Small intestine (tissue), 7 donors: ENCODE results near the gene FLAD1. TPM values are rescaled to one million over a fixed set of nuclear protein-coding genes. Genes with fewer than 3 reads are reported as not detected.

Experiments used
- DNase-seq, 2 donors: peaks; one replicate each; pipeline versions ENCODE4 v3.0.0 to v3.0.0-alpha.2; 2013
- FAIRE-seq: peaks from 2 replicates; lab custom pipeline; 2012; peaks lifted over from hg19 to GRCh38; lab: Jason Lieb, UNC
- H3K27ac ChIP-seq, 3 donors: one replicate each; pipeline ENCODE4 v1.5.1; 2013; ENCODE audit warnings: low read length in 2 of 3, mild to moderate bottlenecking in 2 of 3, control low read depth in 1 of 3, inconsistent platforms in 1 of 3, low read depth in 1 of 3, moderate library complexity in 1 of 3
- H3K27me3 ChIP-seq, 3 donors: one replicate each; pipeline ENCODE4 v1.6.1; 2013; ENCODE audit warnings: low read length in 3 of 3, inconsistent platforms in 1 of 3; ENCODE audit not compliant: control insufficient read depth in 3 of 3, insufficient read depth in 3 of 3
- H3K36me3 ChIP-seq, 3 donors: one replicate each; pipeline ENCODE4 v1.6.1; 2013; ENCODE audit warnings: low read length in 3 of 3, inconsistent platforms in 1 of 3, low read depth in 1 of 3, mild to moderate bottlenecking in 1 of 3, moderate library complexity in 1 of 3; ENCODE audit not compliant: control insufficient read depth in 3 of 3, insufficient read depth in 2 of 3
- H3K4me1 ChIP-seq, 3 donors: one replicate each; pipeline ENCODE4 v1.6.1; 2013; ENCODE audit warnings: low read length in 2 of 3, inconsistent platforms in 1 of 3, low read depth in 1 of 3, mild to moderate bottlenecking in 1 of 3, moderate library complexity in 1 of 3; ENCODE audit not compliant: control insufficient read depth in 3 of 3, insufficient read depth in 2 of 3
- H3K4me3 ChIP-seq, 3 donors: one replicate each; pipeline ENCODE4 v1.5.1; 2013; ENCODE audit warnings: low read length in 3 of 3, control low read depth in 1 of 3, inconsistent platforms in 1 of 3, low read depth in 1 of 3, mild to moderate bottlenecking in 1 of 3, moderate library complexity in 1 of 3
- H3K9me3 ChIP-seq, 2 donors: one replicate each; pipeline ENCODE4 v1.6.1; 2013; ENCODE audit warnings: low read depth in 1 of 2, low read length in 1 of 2; ENCODE audit not compliant: control insufficient read depth in 2 of 2, insufficient read depth in 1 of 2
- WGBS, 3 donors: extraction: QIAGEN DNeasy Blood & Tissue Kit; methylation state at CpG; one replicate each; pipeline ENCODE4 v1.1.7; 2013; 5-methylcytosine and 5-hydroxymethylcytosine counted together
- polyA plus RNA-seq, 4 donors: library from polyadenylated mRNA; stranded (reverse) in 3 of 4; unstranded in 1 of 4; fragments of 200-250 nt in 3 of 4; fragments of 120-200 nt in 1 of 4; gene quantifications; one replicate each; pipeline versions ENCODE4 v1.2.1 to v1.2.3, GENCODE V29; 2013
- donor health status: healthy with polysubstance abuse.
- donor health status: control.
- donor health status: control.
- donor health status: Bipolar disorder and iron deficiency.
- donor health status: healthy.

Gene FLAD1
- polyA plus RNA-seq, 4 donors, result 25.1 to 51.4 (median 34.4) TPM

DNA sequence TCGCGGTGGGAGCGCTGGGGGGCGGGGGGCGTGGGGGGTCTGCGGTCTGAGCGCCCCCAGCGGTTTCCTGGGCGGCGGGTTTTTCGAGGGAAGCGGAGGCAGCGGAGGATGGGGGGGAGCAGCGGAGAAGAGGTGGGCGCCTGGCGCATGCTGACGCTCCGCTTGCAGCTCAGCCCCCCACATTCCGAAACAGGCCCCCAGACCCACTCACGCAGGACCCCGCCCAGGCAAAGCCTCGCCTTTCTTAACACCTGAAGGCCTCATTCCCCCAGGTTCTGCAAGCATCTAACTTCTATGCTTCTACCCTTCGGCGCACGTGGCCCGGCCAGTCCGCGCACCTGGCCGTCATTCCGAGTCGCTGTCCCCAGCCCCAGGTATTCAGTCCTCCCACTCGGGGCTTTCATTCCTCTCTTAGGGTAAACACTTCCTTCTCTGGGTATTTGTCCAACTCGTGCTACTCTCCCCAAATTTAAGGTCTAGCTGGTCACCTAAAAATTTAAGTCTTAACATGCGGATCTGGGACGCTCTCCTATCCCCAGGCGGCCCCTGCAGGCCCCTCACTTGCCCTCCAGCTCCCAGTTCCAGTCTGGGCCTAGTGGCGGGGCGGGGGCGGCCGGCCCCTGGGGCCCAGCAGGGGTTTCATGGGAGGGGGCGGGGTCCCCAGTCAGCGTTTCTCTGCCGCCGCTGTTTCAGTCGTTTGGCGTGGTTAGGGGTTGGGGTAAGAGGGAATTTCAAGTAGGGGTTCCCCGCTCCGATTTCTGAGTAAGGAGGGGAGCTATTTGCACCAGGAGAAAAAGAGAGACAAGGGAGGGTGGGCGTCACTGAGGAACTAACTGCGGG, 16.6 kb downstream of the FLAD1 start:
- Histone ChIP-seq H3K4me1 (peaks cover 1 to 24% (median 8%) of the 10 kb centered on the region in 3 donors), H3K4me3 (peak overlapping the region; percentile 70 to 78 (median 77)), H3K27me3 (no peaks in the 10 kb centered on the region), H3K36me3 (peaks cover 0 to 8% (median 0%) of the 10 kb centered on the region in 3 donors), H3K27ac (peak overlapping the region; percentile 91 to 97 (median 94)), H3K9me3 (no peaks in the 10 kb centered on the region)
- peak; percentile 60 to 78 for DNase-seq
- no peak for FAIRE-seq
- 2 to 5% (median 3%) methylated on average over 37 to 50 of the region's 50 CpGs for WGBS, 3 donors

DNA sequence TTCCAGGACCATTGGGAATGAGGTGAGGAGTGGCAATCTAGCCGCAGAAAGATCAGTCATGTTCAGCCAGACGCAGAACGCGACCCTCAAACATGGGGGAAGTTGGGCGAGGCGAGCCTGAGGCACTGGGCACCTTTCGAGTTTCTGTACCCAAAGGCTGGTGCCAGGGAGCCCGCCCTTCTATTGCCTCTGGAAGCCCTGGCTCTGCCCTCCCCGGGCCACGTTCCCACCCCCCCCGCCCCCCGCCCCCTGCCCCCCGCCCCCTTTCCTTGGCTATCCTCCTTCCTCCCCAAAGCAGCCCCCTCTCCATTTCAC, 17.2 kb downstream of the FLAD1 start:
- Histone ChIP-seq H3K27ac (peak overlapping the region; percentile 91 to 97 (median 94)), H3K36me3 (peaks cover 0 to 12% (median 0%) of the 10 kb centered on the region in 3 donors), H3K4me1 (peaks cover 1 to 28% (median 13%) of the 10 kb centered on the region in 3 donors), H3K4me3 (peak overlapping the region; percentile 70 to 78 (median 77)), H3K9me3 (no peaks in the 10 kb centered on the region), H3K27me3 (no peaks in the 10 kb centered on the region)
- FAIRE-seq (no peak), DNase-seq (no peak)
- WGBS, 3 donors, result 1 to 3% (median 2%) methylated on average over 7 to 11 of the region's 13 CpGs

DNA sequence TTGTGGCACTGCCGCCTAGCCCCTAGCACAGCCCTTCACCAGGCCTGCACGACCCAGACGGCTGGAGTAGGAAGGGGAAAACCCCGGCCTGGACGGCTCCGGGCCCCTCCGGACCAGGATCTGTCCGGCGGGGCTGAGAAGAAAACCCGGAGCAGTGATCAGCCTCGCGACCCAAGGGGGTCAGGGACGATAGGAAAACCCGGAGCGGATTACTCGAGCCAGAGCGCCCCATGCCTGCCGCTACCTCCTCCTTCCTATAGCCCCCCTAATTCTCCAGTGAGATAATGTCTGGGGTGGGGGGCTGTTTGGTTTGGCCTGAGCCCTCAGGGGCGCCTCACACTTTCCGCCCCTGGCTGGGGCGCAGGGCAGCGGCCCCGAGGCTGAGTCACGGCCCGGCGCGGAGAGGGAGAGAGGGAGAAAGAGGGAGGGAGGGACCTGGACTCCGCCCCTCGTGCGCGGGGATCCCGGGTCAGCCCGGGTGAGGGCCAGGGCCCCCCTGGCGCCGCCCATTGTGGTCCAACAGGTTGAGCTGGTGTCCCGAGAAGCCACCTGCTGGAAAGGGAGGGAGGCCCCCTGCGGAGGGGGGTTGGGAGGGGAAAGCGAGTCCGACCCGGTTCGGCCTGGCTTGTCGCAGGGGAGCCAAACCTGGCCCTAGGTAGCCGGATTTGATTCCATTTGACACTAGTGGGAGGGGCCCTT, 17.7 kb downstream of the FLAD1 start:
- DNase-seq, result peak; percentile 96 to 99
- no peak for FAIRE-seq
- no peaks in the 10 kb centered on the region for H3K27me3 ChIP-seq
- no peaks in the 10 kb centered on the region for H3K9me3 ChIP-seq
- peaks cover 0 to 17% (median 0%) of the 10 kb centered on the region in 3 donors for H3K36me3 ChIP-seq
- WGBS, 3 donors, result 0 to 1% (median 1%) methylated on average over 33 to 43 of the region's 43 CpGs
- peak overlapping the region; percentile 70 to 78 (median 77) for H3K4me3 ChIP-seq
- H3K27ac ChIP-seq, result peak overlapping the region; percentile 91 to 97 (median 94)
- H3K4me1 ChIP-seq, result peaks cover 3 to 33% (median 18%) of the 10 kb centered on the region in 3 donors

DNA sequence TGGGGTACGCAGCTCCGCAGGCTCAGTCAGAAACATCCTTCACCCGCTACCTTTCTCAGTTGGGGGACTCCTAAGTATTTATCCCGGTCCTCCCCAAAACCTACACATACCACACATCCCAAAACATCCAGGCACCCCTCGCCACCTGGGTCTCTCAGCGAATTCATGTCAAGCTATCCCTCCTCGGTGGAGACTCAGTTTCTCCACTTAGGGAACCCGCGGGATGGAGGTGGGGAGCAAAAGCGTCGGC, 18.2 kb downstream of the FLAD1 start:
- FAIRE-seq (no peak), DNase-seq (no peak)
- Histone ChIP-seq H3K4me3 (peak overlapping the region; percentile 70 to 78 (median 77)), H3K27ac (peak overlapping the region; percentile 91 to 97 (median 94)), H3K4me1 (peaks cover 8 to 37% (median 21%) of the 10 kb centered on the region in 3 donors), H3K36me3 (peaks cover 0 to 22% (median 0%) of the 10 kb centered on the region in 3 donors), H3K9me3 (no peaks in the 10 kb centered on the region), H3K27me3 (no peaks in the 10 kb centered on the region)
- WGBS, 3 donors, result 0 to 1% (median 0%) methylated on average over 11 of the region's 11 CpGs

DNA sequence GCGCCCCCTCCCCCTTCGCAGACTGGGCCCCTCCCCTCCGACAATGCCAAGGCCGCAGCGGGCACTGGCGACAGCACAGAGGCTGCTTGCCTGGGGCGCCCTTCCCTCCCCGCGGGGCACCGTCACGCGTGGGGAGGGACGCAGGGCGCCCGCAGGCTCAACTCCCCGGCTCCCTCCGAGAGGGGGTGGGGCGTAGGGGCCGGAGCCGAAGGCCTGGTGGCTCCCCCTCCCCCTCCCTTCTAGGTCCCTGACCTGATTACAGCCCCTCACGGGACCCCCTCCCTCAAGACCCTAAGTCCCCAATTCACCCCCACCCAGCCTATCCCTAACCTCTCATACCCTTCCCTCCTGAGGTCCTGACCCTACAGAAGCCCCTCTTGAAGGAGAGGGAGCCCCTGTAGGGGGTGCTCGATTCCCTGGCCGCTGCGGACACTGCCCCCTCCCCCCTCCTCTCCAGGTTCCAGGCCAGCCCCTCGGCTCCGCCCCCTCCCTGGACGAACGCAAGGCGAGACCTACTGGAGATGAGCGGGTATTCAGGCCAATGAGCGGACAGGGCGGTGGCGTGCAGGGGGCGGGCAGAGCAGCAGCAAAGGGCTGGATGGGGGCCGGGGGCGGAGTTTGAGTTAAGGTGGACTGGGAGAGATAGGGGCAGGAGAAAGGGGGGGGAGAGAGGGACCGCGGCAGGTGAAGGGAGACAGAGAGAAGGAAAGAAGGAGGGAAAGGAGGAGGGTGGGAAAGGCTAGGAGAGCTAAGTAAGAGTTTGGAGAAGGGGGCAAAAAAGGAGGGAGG, 18.7 kb downstream of the FLAD1 start:
- H3K9me3 ChIP-seq, result no peaks in the 10 kb centered on the region
- peak overlapping the region; percentile 70 to 78 (median 77) for H3K4me3 ChIP-seq
- peak; percentile 99 for DNase-seq
- WGBS, 3 donors, result 0 to 1% (median 1%) methylated on average over 26 to 38 of the region's 38 CpGs
- peaks cover 0 to 27% (median 0%) of the 10 kb centered on the region in 3 donors for H3K36me3 ChIP-seq
- no peaks in the 10 kb centered on the region for H3K27me3 ChIP-seq
- peak overlapping the region; percentile 91 to 97 (median 94) for H3K27ac ChIP-seq
- peaks cover 8 to 43% (median 21%) of the 10 kb centered on the region in 3 donors for H3K4me1 ChIP-seq
- no peak for FAIRE-seq

DNA sequence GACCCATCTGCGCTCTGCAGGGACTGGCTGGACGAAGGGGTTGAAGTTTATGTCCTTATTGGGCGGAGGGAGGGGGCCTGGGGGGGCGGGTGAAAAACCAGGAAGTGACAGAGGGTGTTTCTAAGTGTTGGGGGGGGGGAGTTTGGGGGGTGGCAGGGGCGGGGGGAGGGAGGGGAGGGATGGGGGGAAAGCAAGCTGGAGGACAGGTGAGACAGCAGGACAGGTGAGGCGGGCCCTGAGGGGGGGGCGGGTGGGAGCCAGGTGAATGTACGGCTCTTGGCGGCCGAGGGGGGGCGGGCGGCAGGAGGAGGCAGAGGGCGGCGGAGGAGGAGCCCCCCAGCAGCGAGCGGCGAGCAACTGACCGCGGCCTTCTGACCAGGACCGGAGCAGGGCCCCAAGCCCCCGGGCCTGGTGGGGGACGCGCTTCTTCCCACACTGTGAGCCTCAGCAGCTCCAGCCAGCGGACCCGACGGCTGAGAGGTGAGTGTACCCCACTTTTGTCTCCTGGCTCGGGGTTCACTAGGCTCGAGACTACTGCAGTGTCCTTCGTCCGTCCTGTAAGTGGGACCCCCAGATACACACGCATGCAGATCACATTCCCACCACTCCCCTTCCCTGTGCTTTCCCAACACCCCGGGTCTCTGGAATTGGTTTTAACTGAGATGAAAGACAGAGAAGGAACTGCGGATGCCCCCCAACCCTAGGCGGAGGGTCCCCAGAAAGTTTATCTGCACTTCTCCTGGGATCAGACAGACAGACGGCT, 19.5 kb downstream of the FLAD1 start, which contains the start of gene ZBTB7B:
ZBTB7B (plus strand) TSS at position 339 of the 763 bp plus-strand sequence. CDS start 11,859 bp downstream, outside the sequence.
- Histone ChIP-seq H3K27me3 (no peaks in the 10 kb centered on the region), H3K27ac (peak within 1 kb of the TSS; percentile 96 to 99 (median 98)), H3K9me3 (no peaks in the 10 kb centered on the region), H3K4me1 (peaks cover 8 to 50% (median 21%) of the 10 kb centered on the region in 3 donors), H3K4me3 (peak within 1 kb of the TSS; percentile 70 to 88 (median 77)), H3K36me3 (peaks cover 0 to 31% (median 0%) of the 10 kb centered on the region in 3 donors)
- WGBS, 3 donors, result 0 to 1% (median 0%) methylated on average over 19 to 35 of the region's 35 CpGs
- peak in 1 of 2 donors; percentile 66 for DNase-seq
- no peak for FAIRE-seq

DNA sequence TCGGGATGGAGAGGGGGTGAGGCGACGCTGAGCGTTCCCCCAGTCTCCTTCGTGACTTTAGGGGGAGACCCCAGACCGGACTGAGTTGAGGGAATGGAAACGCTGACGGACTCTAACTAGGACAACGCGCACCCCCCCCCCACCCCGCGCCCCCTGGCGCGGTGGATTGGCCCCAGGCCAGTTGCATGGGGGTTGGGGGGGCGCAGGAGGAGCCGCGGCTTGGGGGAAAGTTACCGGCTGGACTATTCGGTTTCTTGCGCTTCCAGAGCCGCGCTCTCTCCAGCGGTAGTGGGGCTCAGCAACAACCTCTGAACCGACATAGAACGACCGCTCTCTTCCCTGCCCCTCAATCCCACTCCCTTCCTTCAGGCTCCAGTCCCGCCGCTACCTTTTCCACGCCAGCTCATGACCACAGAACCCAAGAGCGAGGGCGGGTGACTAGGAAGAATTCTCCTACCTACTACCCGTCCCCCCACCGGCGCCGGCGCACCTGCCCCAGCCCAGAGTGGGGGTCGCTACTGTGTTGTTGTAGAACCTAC, 20.2 kb downstream of the FLAD1 start:
- H3K4me1 ChIP-seq, result peaks cover 8 to 57% (median 21%) of the 10 kb centered on the region in 3 donors
- peak in 1 of 2 donors; percentile 59 for DNase-seq
- no peak for FAIRE-seq
- H3K36me3 ChIP-seq, result peaks cover 0 to 36% (median 0%) of the 10 kb centered on the region in 3 donors
- peak overlapping the region; percentile 96 to 99 (median 98) for H3K27ac ChIP-seq
- 0 to 1% (median 0%) methylated on average over 33 to 37 of the region's 37 CpGs for WGBS, 3 donors
- peak overlapping the region; percentile 70 to 88 (median 77) for H3K4me3 ChIP-seq
- no peaks in the 10 kb centered on the region for H3K9me3 ChIP-seq
- H3K27me3 ChIP-seq, result no peaks in the 10 kb centered on the region
